K562 (cell line): ENCODE data around the gene OR2AJ1. TPM values are rescaled to one million over a fixed set of nuclear protein-coding genes. Genes with fewer than 3 reads are reported as not detected.

Source experiments
- ATAC-seq: fragments of 200-7000 bp; cut with Tn5 transposase; 3 replicates; pipeline ENCODE4 v1.9.1; 2020; ENCODE audit warnings: moderate library complexity
- BruUV-seq: library from RNA; stranded (reverse); fragments of 400-500 nt; replicated peaks from 2 replicates; lab custom pipeline; 2021; lab: Mats Ljungman, UMichigan
- CTCF ChIA-PET: fragments of 300-600 bp; formaldehyde crosslinking; extraction: SDS; loops from one replicate; lab custom pipeline; 2021; ENCODE audit warnings: low intra/inter-chr PET ratio; lab: Yijun Ruan, JAX
- POLR2A ChIA-PET: fragments of 300-600, 350-650 bp; sonication (Branson Sonifier 250); formaldehyde crosslinking; extraction: SDS; loops from one replicate; lab custom pipeline; 2021; ENCODE audit warnings: antibody characterized with exemption, inconsistent platforms; lab: Yijun Ruan, JAX
- DNase-seq, 4 experiments: peaks; one replicate each; pipeline versions ENCODE4 v3.0.0 to v3.0.0-alpha.2; 2011 to 2018; ENCODE audit warnings: low spot score in 3 of 4, mixed read lengths in 3 of 4; ENCODE audit errors: extremely low read depth in 1 of 4
- FAIRE-seq: peaks from 2 replicates; lab custom pipeline; 2011; peaks lifted over from hg19 to GRCh38; lab: Jason Lieb, UNC
- H2AFZ ChIP-seq: 2 replicates; pipeline ENCODE4 v1.6.0; 2011; ENCODE audit warnings: low read depth, low read length, control low read depth, inconsistent platforms
- H3K27ac ChIP-seq: fragments of 200-600 bp; 3 replicates; pipeline ENCODE4 v1.8.0; 2011; ENCODE audit warnings: low read depth, mild to moderate bottlenecking, control low read depth, inconsistent platforms, low read length, moderate library complexity, mixed read lengths; ENCODE audit errors: extremely low read depth
- H3K27me3 ChIP-seq, 2 experiments: fragments of 300-600 bp in 1 of 2; 2 replicates in 1 of 2; 3 replicates in 1 of 2; pipeline versions ENCODE4 v1.6.0 to v1.8.0; 2011; ENCODE audit warnings: inconsistent platforms in 2 of 2, low read length in 2 of 2, mild to moderate bottlenecking in 1 of 2, mixed read lengths in 1 of 2, moderate library complexity in 1 of 2; ENCODE audit not compliant: control insufficient read depth in 2 of 2, insufficient read depth in 2 of 2
- H3K36me3 ChIP-seq: fragments of 300-600 bp; 3 replicates; pipeline ENCODE4 v1.8.0; 2011; ENCODE audit warnings: mild to moderate bottlenecking, low read length, inconsistent platforms; ENCODE audit not compliant: control insufficient read depth, insufficient read depth
- H3K4me1 ChIP-seq, 2 experiments: fragments of 200-600 bp in 1 of 2; replicated peaks in 1 of 2; 2 replicates in 1 of 2; 3 replicates in 1 of 2; pipeline versions ENCODE4 v1.5.1 to v1.8.0; 2011; ENCODE audit warnings: inconsistent platforms in 2 of 2, low read length in 2 of 2, mild to moderate bottlenecking in 1 of 2, mixed read lengths in 1 of 2, moderate library complexity in 1 of 2; ENCODE audit not compliant: control insufficient read depth in 2 of 2, insufficient read depth in 2 of 2
- H3K4me2 ChIP-seq: 2 replicates; pipeline ENCODE4 v1.6.1; 2011; ENCODE audit warnings: low read length, control low read depth, inconsistent platforms, mixed read lengths; ENCODE audit not compliant: insufficient read depth
- H3K4me3 ChIP-seq: fragments of 200-600 bp; sonication (generic), shearing (Covaris generic); 2 replicates; pipeline ENCODE4 v1.5.1; 2016; ENCODE audit warnings: control low read depth, inconsistent platforms
- H3K79me2 ChIP-seq: fragments of 200-600 bp; 3 replicates; pipeline ENCODE4 v1.8.0; 2011; ENCODE audit warnings: low read length, inconsistent platforms; ENCODE audit not compliant: control insufficient read depth, insufficient read depth
- H3K9ac ChIP-seq, 2 experiments: 2 replicates each; pipeline versions ENCODE4 v1.6.0 to v1.6.1; 2011; ENCODE audit warnings: low read depth in 2 of 2, low read length in 2 of 2, control low read depth in 1 of 2, inconsistent platforms in 1 of 2, mild to moderate bottlenecking in 1 of 2, mixed read lengths in 1 of 2; ENCODE audit not compliant: insufficient read depth in 1 of 2
- H3K9me1 ChIP-seq: one replicate; pipeline ENCODE4 v1.6.0; 2011; ENCODE audit warnings: inconsistent platforms, mild to moderate bottlenecking, low read length, moderate library complexity; ENCODE audit not compliant: control insufficient read depth, insufficient read depth
- H3K9me3 ChIP-seq: replicated peaks from 2 replicates; pipeline ENCODE4 v1.5.1; 2011; ENCODE audit warnings: low read depth, low read length, inconsistent platforms; ENCODE audit not compliant: control insufficient read depth, insufficient read depth
- H4K20me1 ChIP-seq: replicated peaks from 2 replicates; pipeline ENCODE4 v1.6.1; 2011; ENCODE audit warnings: low read length, inconsistent platforms, mixed read lengths; ENCODE audit not compliant: control insufficient read depth, insufficient read depth
- ATF7 ChIP-seq: fragments of 450-650 bp; IDR thresholded peaks from 2 replicates; pipeline ENCODE4 v1.7.1; 2014; ENCODE audit warnings: mild to moderate bottlenecking, moderate library complexity
- BDP1 ChIP-seq: IDR thresholded peaks from 3 replicates; pipeline ENCODE4 v1.6.1; 2011; ENCODE audit not compliant: insufficient read length, insufficient read depth
- DNMT1 ChIP-seq: fragments of 450-650 bp; IDR thresholded peaks from 2 replicates; pipeline ENCODE4 v1.6.1; 2016; ENCODE audit warnings: antibody characterized with exemption, mild to moderate bottlenecking
- HIVEP1 ChIP-seq: fragments of 250-450 bp; sonication (Bioruptor Pico); IDR thresholded peaks from 2 replicates; pipeline ENCODE4 v1.4.0; 2020; ENCODE audit warnings: mild to moderate bottlenecking
- MITF ChIP-seq: IDR thresholded peaks from 2 replicates; pipeline ENCODE4 v1.6.1; 2014; ENCODE audit warnings: antibody characterized with exemption
- NELFE ChIP-seq: IDR thresholded peaks from 2 replicates; pipeline ENCODE4 v1.6.1; 2011; ENCODE audit warnings: mild to moderate bottlenecking; ENCODE audit not compliant: insufficient read depth, insufficient read length
- NEUROD1 ChIP-seq: fragments of 150-350 bp; IDR thresholded peaks from 2 replicates; pipeline ENCODE4 v1.6.1; 2014; ENCODE audit warnings: borderline replicate concordance, low read length, low read depth; ENCODE audit not compliant: partially characterized antibody
- SAFB ChIP-seq: fragments of 200-400 bp; formaldehyde crosslinking; IDR thresholded peaks from 2 replicates; pipeline ENCODE4 v1.6.1; 2017; ENCODE audit warnings: low read depth, low read length, borderline replicate concordance
- SAP30 ChIP-seq: fragments of 200-600 bp; sonication (generic); IDR thresholded peaks from 2 replicates; pipeline ENCODE4 v1.6.1; 2012; ENCODE audit warnings: borderline replicate concordance, low read depth, mild to moderate bottlenecking, moderate library complexity, low read length, control low read depth, inconsistent platforms; ENCODE audit not compliant: insufficient read depth, poor library complexity, severe bottlenecking
- SRF ChIP-seq, 2 experiments: fragments of 250-450, 450-650 bp in 1 of 2; sonication (Bioruptor Pico) in 1 of 2; sonication (generic) in 1 of 2; formaldehyde crosslinking; IDR thresholded peaks; 2 replicates each; pipeline versions ENCODE4 v1.5.0 to v1.5.1; 2020 to 2022; ENCODE audit warnings: mild to moderate bottlenecking in 1 of 2, missing genetic modification reagents in 1 of 2
- STAT5B ChIP-seq: fragments of 250-450 bp; sonication (Bioruptor Pico); IDR thresholded peaks from 2 replicates; pipeline ENCODE4 v1.8.0; 2021; ENCODE audit warnings: mild to moderate bottlenecking, inconsistent platforms
- TRIM25 ChIP-seq: fragments of 450-650 bp; IDR thresholded peaks from 2 replicates; pipeline ENCODE4 v1.7.0; 2016; ENCODE audit warnings: borderline replicate concordance
- TSC22D4 ChIP-seq: fragments of 450-650 bp; IDR thresholded peaks from 2 replicates; pipeline ENCODE4 v1.6.1; 2016; ENCODE audit warnings: missing genetic modification characterization, missing biosample characterization, control low read depth
- ZFP30 ChIP-seq: fragments of 250-450 bp; sonication (Bioruptor Pico); IDR thresholded peaks from 2 replicates; pipeline ENCODE4 v1.8.0; 2022; ENCODE audit warnings: moderate library complexity, mild to moderate bottlenecking, inconsistent platforms, borderline replicate concordance
- ZNF143 ChIP-seq: sonication (generic); formaldehyde crosslinking; IDR thresholded peaks from 2 replicates; pipeline ENCODE4 v1.9.0; 2022; ENCODE audit warnings: mild to moderate bottlenecking, missing genetic modification reagents
- ZNF395 ChIP-seq: fragments of 200-800 bp; sonication (Bioruptor generic); IDR thresholded peaks from 2 replicates; pipeline ENCODE4 v1.6.1; 2017; ENCODE audit warnings: missing genetic modification characterization, missing compliant biosample characterization
- WGBS: fragments of 100-300 bp; shearing (Covaris generic); methylation state at CpG from one replicate; pipeline ENCODE4 v1.1.6; 2016; ENCODE audit warnings: low coverage, mixed read lengths; ENCODE audit not compliant: insufficient coverage; ENCODE audit errors: missing lambda C conversion rate; 5-methylcytosine and 5-hydroxymethylcytosine counted together
- in situ Hi-C: fragments of 300-500 bp; cut with MboI; formaldehyde crosslinking; loops from 4 replicates; pipeline ENCODE4 v1.15.0; 2018; ENCODE audit warnings: inconsistent platforms, mixed read lengths
- intact Hi-C: fragments of 100-400 bp; cut with micrococcal nuclease; formaldehyde crosslinking; loops from 2 replicates; pipeline ENCODE4 v1.14.2; 2022
- polyA plus RNA-seq, 8 experiments: library from polyadenylated mRNA; depleted of rRNA in 4 of 8; stranded (reverse) in 5 of 8; unstranded in 3 of 8; fragments of >200 nt; fragmentation: Nextera tagmentation in 2 of 8; fragmentation: Illumina TruSeq in 1 of 8; extraction: Ambion mirVana in 2 of 8; extraction: Trizol in 1 of 8; gene quantifications; 2 replicates each; pipeline versions ENCODE4 v1.2.1 to v1.2.3, GENCODE V29; 2011 to 2014; ENCODE audit warnings: inconsistent platforms in 1 of 8, missing spikeins in 1 of 8
- total RNA-seq, 7 experiments: library from RNA; depleted of rRNA in 6 of 7; stranded (reverse); fragments of >200 nt in 6 of 7; fragmentation: Illumina TruSeq in 2 of 7; extraction: Trizol in 2 of 7; gene quantifications; 2 replicates each; pipeline versions ENCODE4 v1.2.1 to v1.2.3, GENCODE V29; 2011 to 2021; ENCODE audit warnings: low replicate concordance in 1 of 7

The OR2AJ1 gene
- total and polyA plus RNA-seq, 9 of the 15 experiments (the other 6 are each of a cell fraction or from before 2014, with no cell fraction given) = not detected

GRCh38 chr1:247948558-247948957 is 23.9 kb downstream of the OR2AJ1 start, which contains the start of gene OR2L8:
Gene OR2L8 (plus strand): TSS chr1:247948858. CDS start chr1:247948858, 0 bp downstream.
- H3K4me3 ChIP-seq = no peak within 1 kb of the TSS
- in situ Hi-C loops = no loop called here
- DNase-seq (no peak), FAIRE-seq (no peak), ATAC-seq (no peak)
- H3K36me3 ChIP-seq = no peaks in the 10 kb centered on the region
- WGBS = 2% methylated on average over 3 of the region's 3 CpGs
- H3K9ac ChIP-seq = no peak within 1 kb of the TSS
- BruUV-seq = no TSS peak
- H2AFZ ChIP-seq = no peak within 1 kb of the TSS
- H4K20me1 ChIP-seq = no peaks in the 10 kb centered on the region
- no peaks in the 10 kb centered on the region for H3K27me3 ChIP-seq
- CTCF ChIA-PET = no interaction called here
- POLR2A ChIA-PET = no interaction called here
- no peak within 1 kb of the TSS for H3K4me2 ChIP-seq
- intact Hi-C loops = no loop called here
- TF ChIP-seq ZNF395 (CRISPR knock-in tag) (no peak), SAP30 (no peak), SRF (CRISPR knock-in tag; IDR thresholded peaks at IDR 0.05) (no peak), NEUROD1 (no peak), ATF7 (no peak), TSC22D4 (tag) (no peak), HIVEP1 (CRISPR knock-in tag) (no peak), ZFP30 (CRISPR knock-in tag) (no peak), ZNF143 (CRISPR knock-in tag) (no peak), DNMT1 (no peak), STAT5B (CRISPR knock-in tag) (no peak), SAFB (no peak), TRIM25 (no peak), BDP1 (no peak), MITF (no peak), NELFE (no peak)
- TF ChIP-seq, all 486 proteins: peak for 0
- H3K9me3 ChIP-seq = no peaks in the 10 kb centered on the region
- no peak within 1 kb of the TSS for H3K27ac ChIP-seq
- H3K9me1 ChIP-seq = no peaks in the 10 kb centered on the region
- H3K4me1 ChIP-seq = no peaks in the 10 kb centered on the region
- H3K79me2 ChIP-seq = no peaks in the 10 kb centered on the region
